ENCODE results near the gene AFAP1L1. TPM values are rescaled to one million over a fixed set of nuclear protein-coding genes. Genes with fewer than 3 reads are reported as not detected.
A peak's percentile ranks its signal among the peaks of the same experiment; 100 is the strongest.

AFAP1L1 gene
- total and polyA plus RNA-seq, 2 of the 13 experiments (the other 11 are each of a cell fraction or from before 2014, with no cell fraction given): 0.38 to 1.0 TPM

DNA sequence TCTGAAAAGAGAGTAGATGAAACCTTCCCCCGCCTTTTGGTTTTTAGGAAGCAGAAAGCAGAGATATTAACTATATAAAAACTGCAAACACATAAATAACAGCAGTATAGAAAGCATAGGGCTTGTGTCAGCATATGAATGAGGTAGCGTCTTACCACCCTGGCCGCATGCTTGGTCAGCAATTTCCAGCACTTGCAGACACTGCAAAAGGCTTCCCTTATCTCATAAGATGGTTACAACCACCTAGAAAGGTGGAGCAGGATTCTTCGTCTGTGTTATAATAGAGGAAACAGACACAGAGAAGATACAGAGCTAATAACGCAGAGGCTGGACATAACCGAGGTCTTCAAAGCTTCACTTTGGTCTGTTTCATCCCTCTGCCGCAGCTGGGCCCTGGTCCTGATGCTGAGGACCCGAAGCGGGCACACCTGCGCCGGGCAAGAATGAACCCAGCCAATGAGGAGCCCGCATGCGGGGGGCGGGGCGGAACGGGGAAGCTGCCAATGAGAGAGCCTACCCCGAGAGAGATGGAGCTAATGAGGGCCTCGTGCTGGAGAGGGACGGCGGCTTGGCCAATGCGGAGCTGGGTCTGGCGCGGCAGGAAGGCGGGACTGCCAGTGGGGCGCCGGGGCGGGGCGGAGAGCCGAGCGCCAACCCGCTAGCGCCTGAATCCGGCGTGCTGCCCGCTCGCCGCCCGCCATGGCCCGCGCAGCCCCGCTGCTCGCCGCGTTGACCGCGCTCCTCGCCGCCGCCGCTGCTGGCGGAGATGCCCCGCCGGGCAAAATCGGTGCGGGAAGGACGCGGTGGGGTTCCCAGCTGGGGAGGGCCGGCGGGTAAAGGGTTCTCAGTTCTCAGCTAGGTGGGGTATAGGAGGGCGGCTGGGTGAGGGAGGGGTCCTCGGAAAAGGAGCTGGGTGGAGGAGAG lies 86.0 kb downstream of the AFAP1L1 start, which contains the start of gene PCYOX1L (continued):
- TF ChIP-seq, protein P1, sequence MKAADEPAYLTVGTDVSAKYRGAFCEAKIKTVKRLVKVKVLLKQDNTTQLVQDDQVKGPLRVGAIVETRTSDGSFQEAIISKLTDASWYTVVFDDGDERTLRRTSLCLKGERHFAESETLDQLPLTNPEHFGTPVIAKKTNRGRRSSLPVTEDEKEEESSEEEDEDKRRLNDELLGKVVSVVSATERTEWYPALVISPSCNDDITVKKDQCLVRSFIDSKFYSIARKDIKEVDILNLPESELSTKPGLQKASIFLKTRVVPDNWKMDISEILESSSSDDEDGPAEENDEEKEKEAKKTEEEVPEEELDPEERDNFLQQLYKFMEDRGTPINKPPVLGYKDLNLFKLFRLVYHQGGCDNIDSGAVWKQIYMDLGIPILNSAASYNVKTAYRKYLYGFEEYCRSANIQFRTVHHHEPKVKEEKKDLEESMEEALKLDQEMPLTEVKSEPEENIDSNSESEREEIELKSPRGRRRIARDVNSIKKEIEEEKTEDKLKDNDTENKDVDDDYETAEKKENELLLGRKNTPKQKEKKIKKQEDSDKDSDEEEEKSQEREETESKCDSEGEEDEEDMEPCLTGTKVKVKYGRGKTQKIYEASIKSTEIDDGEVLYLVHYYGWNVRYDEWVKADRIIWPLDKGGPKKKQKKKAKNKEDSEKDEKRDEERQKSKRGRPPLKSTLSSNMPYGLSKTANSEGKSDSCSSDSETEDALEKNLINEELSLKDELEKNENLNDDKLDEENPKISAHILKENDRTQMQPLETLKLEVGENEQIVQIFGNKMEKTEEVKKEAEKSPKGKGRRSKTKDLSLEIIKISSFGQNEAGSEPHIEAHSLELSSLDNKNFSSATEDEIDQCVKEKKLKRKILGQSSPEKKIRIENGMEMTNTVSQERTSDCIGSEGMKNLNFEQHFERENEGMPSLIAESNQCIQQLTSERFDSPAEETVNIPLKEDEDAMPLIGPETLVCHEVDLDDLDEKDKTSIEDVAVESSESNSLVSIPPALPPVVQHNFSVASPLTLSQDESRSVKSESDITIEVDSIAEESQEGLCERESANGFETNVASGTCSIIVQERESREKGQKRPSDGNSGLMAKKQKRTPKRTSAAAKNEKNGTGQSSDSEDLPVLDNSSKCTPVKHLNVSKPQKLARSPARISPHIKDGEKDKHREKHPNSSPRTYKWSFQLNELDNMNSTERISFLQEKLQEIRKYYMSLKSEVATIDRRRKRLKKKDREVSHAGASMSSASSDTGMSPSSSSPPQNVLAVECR (CRISPR knock-in tag; IDR thresholded peaks at IDR 0.05; ENCODE audit: borderline replicate concordance): peak; percentile 53; the same call in 1 of the 2 replicates
- TF ChIP-seq LCORL (IDR thresholded peaks at IDR 0.05) (no peak), LCORL (CRISPR knock-in tag; IDR thresholded peaks at IDR 0.05) (no peak), SP4 (CRISPR knock-in tag; IDR thresholded peaks at IDR 0.05) (peak; percentile 81), FIP1L1 (IDR thresholded peaks at IDR 0.05; ENCODE audit: borderline replicate concordance, insufficient read depth, low read depth, low read length) (no peak), RAD51 (IDR thresholded peaks at IDR 0.05; ENCODE audit: borderline replicate concordance) (no peak), PPARG (CRISPR knock-in tag; conservative IDR thresholded peaks at IDR 0.05) (no peak), ZNF772 (CRISPR knock-in tag; IDR thresholded peaks at IDR 0.05) (peak; percentile 72; the same call in 1 of the 2 replicates), POLR2A (IDR thresholded peaks at IDR 0.05; ENCODE audit: insufficient read depth in 1 of 2, low read depth in 2 of 2, low read length in 2 of 2) (peak in 1 of 2 experiments; percentile 80; a peak in 2 of 4 replicates), ATM (IDR thresholded peaks at IDR 0.05; ENCODE audit: borderline replicate concordance) (no peak), TBL1XR1 (IDR thresholded peaks at IDR 0.05; ENCODE audit: borderline replicate concordance, low read length, partially characterized antibody) (no peak), THYN1 (CRISPR knock-in tag; IDR thresholded peaks at IDR 0.05; ENCODE audit: borderline replicate concordance, low read depth) (no peak)
- TF ChIP-seq, protein P2, sequence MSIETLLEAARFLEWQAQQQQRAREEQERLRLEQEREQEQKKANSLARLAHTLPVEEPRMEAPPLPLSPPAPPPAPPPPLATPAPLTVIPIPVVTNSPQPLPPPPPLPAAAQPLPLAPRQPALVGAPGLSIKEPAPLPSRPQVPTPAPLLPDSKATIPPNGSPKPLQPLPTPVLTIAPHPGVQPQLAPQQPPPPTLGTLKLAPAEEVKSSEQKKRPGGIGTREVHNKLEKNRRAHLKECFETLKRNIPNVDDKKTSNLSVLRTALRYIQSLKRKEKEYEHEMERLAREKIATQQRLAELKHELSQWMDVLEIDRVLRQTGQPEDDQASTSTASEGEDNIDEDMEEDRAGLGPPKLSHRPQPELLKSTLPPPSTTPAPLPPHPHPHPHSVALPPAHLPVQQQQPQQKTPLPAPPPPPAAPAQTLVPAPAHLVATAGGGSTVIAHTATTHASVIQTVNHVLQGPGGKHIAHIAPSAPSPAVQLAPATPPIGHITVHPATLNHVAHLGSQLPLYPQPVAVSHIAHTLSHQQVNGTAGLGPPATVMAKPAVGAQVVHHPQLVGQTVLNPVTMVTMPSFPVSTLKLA (IDR thresholded peaks at IDR 0.05): no peak
- TF ChIP-seq, protein P3, sequence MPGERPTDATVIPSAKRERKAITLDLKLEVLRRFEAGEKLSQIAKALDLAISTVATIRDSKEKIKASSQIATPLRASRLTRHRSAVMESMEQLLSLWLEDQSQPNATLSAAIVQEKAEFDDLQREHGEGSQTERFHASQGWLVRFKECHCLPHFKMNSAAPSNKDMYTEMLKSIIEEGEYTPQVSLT (CRISPR knock-in tag; IDR thresholded peaks at IDR 0.05; ENCODE audit: borderline replicate concordance, low read depth): no peak
- TF ChIP-seq, protein P4, sequence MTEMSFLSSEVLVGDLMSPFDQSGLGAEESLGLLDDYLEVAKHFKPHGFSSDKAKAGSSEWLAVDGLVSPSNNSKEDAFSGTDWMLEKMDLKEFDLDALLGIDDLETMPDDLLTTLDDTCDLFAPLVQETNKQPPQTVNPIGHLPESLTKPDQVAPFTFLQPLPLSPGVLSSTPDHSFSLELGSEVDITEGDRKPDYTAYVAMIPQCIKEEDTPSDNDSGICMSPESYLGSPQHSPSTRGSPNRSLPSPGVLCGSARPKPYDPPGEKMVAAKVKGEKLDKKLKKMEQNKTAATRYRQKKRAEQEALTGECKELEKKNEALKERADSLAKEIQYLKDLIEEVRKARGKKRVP (CRISPR knock-in tag; IDR thresholded peaks at IDR 0.05): no peak
- TF ChIP-seq, protein P5, sequence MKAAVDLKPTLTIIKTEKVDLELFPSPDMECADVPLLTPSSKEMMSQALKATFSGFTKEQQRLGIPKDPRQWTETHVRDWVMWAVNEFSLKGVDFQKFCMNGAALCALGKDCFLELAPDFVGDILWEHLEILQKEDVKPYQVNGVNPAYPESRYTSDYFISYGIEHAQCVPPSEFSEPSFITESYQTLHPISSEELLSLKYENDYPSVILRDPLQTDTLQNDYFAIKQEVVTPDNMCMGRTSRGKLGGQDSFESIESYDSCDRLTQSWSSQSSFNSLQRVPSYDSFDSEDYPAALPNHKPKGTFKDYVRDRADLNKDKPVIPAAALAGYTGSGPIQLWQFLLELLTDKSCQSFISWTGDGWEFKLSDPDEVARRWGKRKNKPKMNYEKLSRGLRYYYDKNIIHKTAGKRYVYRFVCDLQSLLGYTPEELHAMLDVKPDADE (CRISPR knock-in tag; IDR thresholded peaks at IDR 0.05): no peak
- TF ChIP-seq, protein P6, sequence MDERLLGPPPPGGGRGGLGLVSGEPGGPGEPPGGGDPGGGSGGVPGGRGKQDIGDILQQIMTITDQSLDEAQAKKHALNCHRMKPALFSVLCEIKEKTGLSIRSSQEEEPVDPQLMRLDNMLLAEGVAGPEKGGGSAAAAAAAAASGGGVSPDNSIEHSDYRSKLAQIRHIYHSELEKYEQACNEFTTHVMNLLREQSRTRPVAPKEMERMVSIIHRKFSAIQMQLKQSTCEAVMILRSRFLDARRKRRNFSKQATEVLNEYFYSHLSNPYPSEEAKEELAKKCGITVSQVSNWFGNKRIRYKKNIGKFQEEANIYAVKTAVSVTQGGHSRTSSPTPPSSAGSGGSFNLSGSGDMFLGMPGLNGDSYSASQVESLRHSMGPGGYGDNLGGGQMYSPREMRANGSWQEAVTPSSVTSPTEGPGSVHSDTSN (CRISPR knock-in tag; IDR thresholded peaks at IDR 0.05): peak; percentile 84

Measured in HepG2 (cell line).